HFF-Myc (cell line): ENCODE results near the gene GPC1.

Experiments
- DNase-seq: peaks from one replicate; pipeline ENCODE4 v3.0.0-alpha.2; 2011; ENCODE audit warnings: low read depth; ENCODE audit errors: extremely low read depth
- H3K4me3 ChIP-seq: replicated peaks from 2 replicates; pipeline ENCODE4 v1.5.1; 2011; ENCODE audit warnings: low read depth, mild to moderate bottlenecking, control low read depth, low read length
- CTCF ChIP-seq: IDR thresholded peaks from 2 replicates; pipeline ENCODE4 v1.5.1; 2012; ENCODE audit warnings: mild to moderate bottlenecking, low read depth, low read length, control low read depth; ENCODE audit errors: missing control alignments

GPC1 gene

GRCh38 chr2:240508832-240509545, 73.5 kb downstream of the GPC1 start:
- TF ChIP-seq CTCF: no peak
- H3K4me3 ChIP-seq: no peak overlapping the region
- no peak for DNase-seq

GRCh38 chr2:240509667-240510512, 74.4 kb downstream of the GPC1 start:
- TF ChIP-seq CTCF: no peak
- DNase-seq: no peak
- H3K4me3 ChIP-seq: no peak overlapping the region

- no peak overlapping the region for H3K4me3 ChIP-seq
- TF ChIP-seq CTCF: no peak
- DNase-seq: no peak
Observed at GRCh38 chr2:240510513-240511210, 75.2 kb downstream of the GPC1 start.

GRCh38 chr2:240511351-240512108, 76.1 kb downstream of the GPC1 start:
- TF ChIP-seq CTCF: no peak
- no peak for DNase-seq
- no peak overlapping the region for H3K4me3 ChIP-seq

GRCh38 chr2:240512109-240512485, 76.6 kb downstream of the GPC1 start:
- H3K4me3 ChIP-seq: no peak overlapping the region
- TF ChIP-seq CTCF: no peak
- no peak for DNase-seq
